GM12865 (cell line): ENCODE measurements around the gene NRG4.
"Not testable (repeated sequence)": the region's sequence is repeated elsewhere in the genome, so short reads cannot be mapped to it uniquely, and the experiment has no call there.

ENCODE experiments used
- DNase-seq: peaks from one replicate; pipeline ENCODE4 v3.0.0; 2010; ENCODE audit warnings: low read depth
- H3K4me3 ChIP-seq: 2 replicates; pipeline ENCODE4 v1.5.1; 2011; ENCODE audit warnings: mild to moderate bottlenecking, low read depth, low read length, control low read depth
- TF ChIP-seq, protein P1 (sequence below): IDR thresholded peaks from 2 replicates; pipeline ENCODE4 v1.5.1; 2011; ENCODE audit warnings: low read length, control low read depth, low read depth, inconsistent platforms; ENCODE audit not compliant: insufficient read depth; ENCODE audit errors: missing control alignments

Gene NRG4

GRCh38 chr15:75994220-75994619, 18.0 kb downstream of the NRG4 start:
- DNase-seq = no peak
- TF ChIP-seq, protein P1, sequence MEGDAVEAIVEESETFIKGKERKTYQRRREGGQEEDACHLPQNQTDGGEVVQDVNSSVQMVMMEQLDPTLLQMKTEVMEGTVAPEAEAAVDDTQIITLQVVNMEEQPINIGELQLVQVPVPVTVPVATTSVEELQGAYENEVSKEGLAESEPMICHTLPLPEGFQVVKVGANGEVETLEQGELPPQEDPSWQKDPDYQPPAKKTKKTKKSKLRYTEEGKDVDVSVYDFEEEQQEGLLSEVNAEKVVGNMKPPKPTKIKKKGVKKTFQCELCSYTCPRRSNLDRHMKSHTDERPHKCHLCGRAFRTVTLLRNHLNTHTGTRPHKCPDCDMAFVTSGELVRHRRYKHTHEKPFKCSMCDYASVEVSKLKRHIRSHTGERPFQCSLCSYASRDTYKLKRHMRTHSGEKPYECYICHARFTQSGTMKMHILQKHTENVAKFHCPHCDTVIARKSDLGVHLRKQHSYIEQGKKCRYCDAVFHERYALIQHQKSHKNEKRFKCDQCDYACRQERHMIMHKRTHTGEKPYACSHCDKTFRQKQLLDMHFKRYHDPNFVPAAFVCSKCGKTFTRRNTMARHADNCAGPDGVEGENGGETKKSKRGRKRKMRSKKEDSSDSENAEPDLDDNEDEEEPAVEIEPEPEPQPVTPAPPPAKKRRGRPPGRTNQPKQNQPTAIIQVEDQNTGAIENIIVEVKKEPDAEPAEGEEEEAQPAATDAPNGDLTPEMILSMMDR = no peak
- H3K4me3 ChIP-seq = no peak overlapping the region

DNA sequence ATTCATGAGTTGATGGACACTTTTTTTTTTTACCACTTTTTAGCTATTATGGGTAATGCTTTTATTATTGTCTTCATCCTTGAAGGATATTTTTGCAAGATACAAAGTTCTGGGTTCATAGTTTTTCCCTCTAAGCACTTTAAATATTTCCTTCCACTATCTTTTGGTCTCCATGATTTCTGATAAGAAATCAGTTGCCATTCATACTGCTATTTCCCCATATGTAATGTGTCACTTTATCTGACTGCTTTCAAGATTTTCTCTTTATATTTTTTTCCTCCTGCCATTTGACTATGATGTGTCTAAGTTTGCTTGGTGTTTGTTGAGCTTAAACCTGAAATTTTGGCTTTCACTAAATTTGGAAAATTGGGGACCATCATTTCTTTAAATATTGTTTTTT, 19.3 kb downstream of the NRG4 start:
- DNase-seq = no peak
- TF ChIP-seq, protein P1 = no peak
- H3K4me3 ChIP-seq = no peak overlapping the region

DNA sequence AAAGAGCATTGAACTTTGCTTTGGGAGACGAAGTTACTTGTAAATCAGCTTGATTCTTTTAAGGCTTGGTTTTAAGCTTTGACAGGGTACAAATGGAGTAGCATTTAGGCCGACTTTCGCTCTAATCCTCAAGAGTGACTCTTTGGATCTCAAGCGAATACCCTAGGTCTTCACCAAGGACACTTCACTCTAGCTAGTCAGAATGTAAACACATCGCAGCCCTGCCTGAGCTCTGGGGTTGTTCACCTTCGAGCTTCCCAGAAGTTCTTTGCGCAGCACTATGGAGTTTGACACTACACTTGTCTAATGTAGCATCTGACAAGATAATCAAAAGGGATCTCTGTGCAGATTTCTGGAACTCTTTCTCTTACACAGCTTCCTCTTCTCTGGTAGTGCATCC, 22.3 kb downstream of the NRG4 start:
- DNase-seq = no peak
- H3K4me3 ChIP-seq = no peak overlapping the region
- TF ChIP-seq, protein P1 = no peak

GRCh38 chr15:75989045-75989444, 23.2 kb downstream of the NRG4 start:
- H3K4me3 ChIP-seq = no peak overlapping the region
- TF ChIP-seq, protein P1 = no peak
- DNase-seq = no peak

DNA sequence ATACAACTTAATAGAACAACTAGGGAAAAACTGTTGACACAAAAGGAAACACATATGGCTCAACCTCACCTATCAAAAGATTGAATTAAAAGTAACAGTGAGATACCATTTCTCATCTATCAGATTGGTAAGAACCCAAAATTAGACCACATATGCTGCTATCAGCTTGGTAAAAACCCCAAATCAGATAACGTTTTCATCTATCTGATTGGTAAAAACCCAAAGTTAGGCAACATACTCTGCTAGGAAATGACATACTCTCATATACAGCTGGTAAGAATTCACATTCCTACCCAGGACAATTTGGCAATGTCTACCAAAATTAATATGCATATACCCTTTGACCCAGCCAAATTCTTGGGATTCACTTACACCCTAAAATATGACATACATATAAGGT, 26.3 kb downstream of the NRG4 start:
- TF ChIP-seq, protein P1 = no peak
- DNase-seq = no peak
- H3K4me3 ChIP-seq = no peak overlapping the region

DNA sequence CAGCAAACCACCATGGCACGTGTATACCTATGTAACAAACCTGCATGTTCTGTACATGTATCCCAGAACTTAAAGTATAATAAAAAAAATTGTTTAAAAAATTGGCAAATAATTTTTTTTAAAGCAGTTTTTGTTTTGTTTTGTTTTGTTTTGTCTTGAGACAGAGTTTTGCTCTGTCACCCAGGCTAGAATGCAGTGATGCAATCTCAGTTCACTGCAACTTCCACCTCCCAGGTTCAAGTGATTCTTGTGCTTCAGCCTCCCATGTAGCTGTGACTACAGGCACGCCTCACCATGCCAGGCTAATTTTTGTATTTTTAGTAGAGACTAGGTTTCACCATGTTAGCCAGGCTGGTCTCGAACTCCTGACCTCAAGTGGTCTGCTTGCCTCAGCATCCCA, 27.5 kb downstream of the NRG4 start:
- DNase-seq, H3K4me3 ChIP-seq: not testable (repeated sequence)

- TF ChIP-seq, protein P1 = no peak
- no peak overlapping the region for H3K4me3 ChIP-seq
- no peak for DNase-seq
These were observed 29.8 kb downstream of the NRG4 start for GRCh38 chr15:75982468-75982867.
